GM23338 (cell line): ENCODE measurements around the gene COL9A3. TPM values are rescaled to one million over a fixed set of nuclear protein-coding genes. Genes with fewer than 3 reads are reported as not detected.
A peak's percentile ranks its signal among the peaks of the same experiment; 100 is the strongest.

ENCODE experiments used
- ATAC-seq: fragments of 200-7000 bp; cut with Tn5 transposase; 3 replicates; pipeline ENCODE4 v1.9.1; 2020
- DNase-seq: peaks from one replicate; pipeline ENCODE4 v3.0.0-alpha.2; 2015; ENCODE audit warnings: low spot score
- H2AFZ ChIP-seq: fragments of 200-600 bp; sonication (generic); 2 replicates; pipeline ENCODE4 v1.8.0; 2016; ENCODE audit warnings: antibody characterized with exemption, mild to moderate bottlenecking, moderate library complexity
- H3F3A ChIP-seq: fragments of 200-600 bp; sonication (generic); replicated peaks from 2 replicates; pipeline ENCODE4 v1.8.0; 2017; ENCODE audit warnings: antibody characterized with exemption, mixed run types, low read depth
- H3K27ac ChIP-seq: fragments of 200-600 bp; sonication (generic); 2 replicates; pipeline ENCODE4 v1.6.1; 2016; ENCODE audit warnings: low read depth
- H3K27me3 ChIP-seq: fragments of 200-600 bp; sonication (generic); 2 replicates; pipeline ENCODE4 v1.8.0; 2016; ENCODE audit warnings: mild to moderate bottlenecking, mixed run types, moderate library complexity; ENCODE audit not compliant: insufficient read depth
- H3K36me3 ChIP-seq: fragments of 200-600 bp; sonication (generic); 2 replicates; pipeline ENCODE4 v1.8.0; 2016; ENCODE audit warnings: mild to moderate bottlenecking; ENCODE audit not compliant: insufficient read depth
- H3K4me1 ChIP-seq: fragments of 200-600 bp; sonication (generic); 2 replicates; pipeline ENCODE4 v1.8.0; 2016; ENCODE audit warnings: mild to moderate bottlenecking, moderate library complexity; ENCODE audit not compliant: insufficient read depth
- H3K4me2 ChIP-seq: fragments of 200-600 bp; sonication (generic); 2 replicates; pipeline ENCODE4 v1.7.1; 2017; ENCODE audit warnings: mixed run types
- H3K4me3 ChIP-seq: fragments of 200-600 bp; sonication (generic); 2 replicates; pipeline ENCODE4 v1.6.1; 2016; ENCODE audit warnings: mixed run types
- H3K79me2 ChIP-seq: fragments of 200-600 bp; sonication (generic); replicated peaks from 2 replicates; pipeline ENCODE4 v1.8.0; 2017; ENCODE audit warnings: mild to moderate bottlenecking; ENCODE audit not compliant: insufficient read depth
- H3K9me2 ChIP-seq: fragments of 200-600 bp; sonication (generic); 2 replicates; pipeline ENCODE4 v1.8.0; 2017; ENCODE audit not compliant: insufficient read depth
- H4K20me1 ChIP-seq: fragments of 200-600 bp; sonication (generic); replicated peaks from 2 replicates; pipeline ENCODE4 v1.8.0; 2017; ENCODE audit warnings: mild to moderate bottlenecking; ENCODE audit not compliant: insufficient read depth
- H3K27ac Mint-ChIP-seq: 2 replicates; pipeline ENCODE4 v1.8.0; 2020; ENCODE audit warnings: inconsistent platforms, mild to moderate bottlenecking, moderate library complexity, mixed read lengths
- H3K27me3 Mint-ChIP-seq: 3 replicates; pipeline ENCODE4 v1.8.0; 2022; ENCODE audit warnings: low read depth, mild to moderate bottlenecking, moderate library complexity, mixed read lengths, inconsistent platforms; ENCODE audit not compliant: insufficient read depth, poor library complexity
- H3K36me3 Mint-ChIP-seq: 3 replicates; pipeline ENCODE4 v1.8.0; 2021; ENCODE audit warnings: low read depth, mild to moderate bottlenecking, inconsistent platforms, moderate library complexity, mixed read lengths
- H3K4me1 Mint-ChIP-seq: 3 replicates; pipeline ENCODE4 v1.8.0; 2020; ENCODE audit warnings: mild to moderate bottlenecking, inconsistent platforms, mixed read lengths
- H3K4me3 Mint-ChIP-seq: 3 replicates; pipeline ENCODE4 v1.8.0; 2021; ENCODE audit warnings: moderate library complexity, mild to moderate bottlenecking, inconsistent platforms, mixed read lengths
- H3K9me3 Mint-ChIP-seq: 3 replicates; pipeline ENCODE4 v1.8.0; 2020; ENCODE audit warnings: moderate library complexity, mild to moderate bottlenecking, inconsistent platforms, mixed read lengths
- CTCF ChIP-seq, 2 experiments: fragments of 200-600 bp in 1 of 2; sonication (generic) in 1 of 2; conservative IDR thresholded peaks; 2 replicates each; pipeline versions ENCODE4 v1.5.1 to v1.6.1; 2016 to 2017; ENCODE audit warnings: antibody characterized with exemption in 2 of 2, low read depth in 2 of 2, mild to moderate bottlenecking in 2 of 2, moderate library complexity in 1 of 2
- ETS1 ChIP-seq: IDR thresholded peaks from 2 replicates; pipeline ENCODE4 v1.6.1; 2016; ENCODE audit warnings: antibody characterized with exemption
- EZH2 ChIP-seq: fragments of 200-600 bp; sonication (generic); IDR thresholded peaks from one replicate; pipeline ENCODE4 v1.8.0; 2017; ENCODE audit warnings: antibody characterized with exemption, mild to moderate bottlenecking, low read depth; ENCODE audit not compliant: unreplicated experiment
- EZH2phosphoT487 ChIP-seq: fragments of 200-600 bp; sonication (generic); IDR thresholded peaks from one replicate; pipeline ENCODE4 v1.8.1; 2018; ENCODE audit warnings: antibody characterized with exemption; ENCODE audit not compliant: unreplicated experiment
- JUNB ChIP-seq: IDR thresholded peaks from one replicate; pipeline ENCODE4 v1.6.1; 2016; ENCODE audit warnings: antibody characterized with exemption; ENCODE audit not compliant: unreplicated experiment
- NANOG ChIP-seq: IDR thresholded peaks from 2 replicates; pipeline ENCODE4 v1.6.1; 2016; ENCODE audit warnings: antibody characterized with exemption, borderline replicate concordance
- POLR2AphosphoS5 ChIP-seq: IDR thresholded peaks from 2 replicates; pipeline ENCODE4 v1.6.1; 2016; ENCODE audit warnings: antibody characterized with exemption, low read depth
- REST ChIP-seq: IDR thresholded peaks from one replicate; pipeline ENCODE4 v1.6.1; 2018; ENCODE audit warnings: antibody characterized with exemption; ENCODE audit not compliant: unreplicated experiment
- ZNF114 ChIP-seq: fragments of 250-450 bp; sonication (Bioruptor Pico); IDR thresholded peaks from 2 replicates; pipeline ENCODE4 v1.5.0; 2020; ENCODE audit warnings: mild to moderate bottlenecking, moderate library complexity
- ZNF331 ChIP-seq: fragments of 250-450 bp; sonication (Bioruptor Pico); IDR thresholded peaks from 2 replicates; pipeline ENCODE4 v1.5.0; 2020; ENCODE audit warnings: low read depth, mild to moderate bottlenecking, moderate library complexity
- polyA plus RNA-seq: library from polyadenylated mRNA; unstranded; fragments of >200 nt; fragmentation: Nextera tagmentation; extraction: Ambion mirVana; gene quantifications from 2 replicates; pipeline ENCODE4 v1.2.1, GENCODE V29; 2016
- total RNA-seq: library from RNA; depleted of rRNA; stranded (reverse); fragments of >200 nt; shearing (Covaris generic); gene quantifications from 2 replicates; pipeline ENCODE4 v1.2.3, GENCODE V29; 2014

The COL9A3 gene
- total and polyA plus RNA-seq, 2 experiments from 2014 or later, result 74.9 to 113 TPM

- TF ChIP-seq REST, result no peak
- no peak for TF ChIP-seq ZNF331 (CRISPR knock-in tag)
- no peak for TF ChIP-seq POLR2AphosphoS5
- TF ChIP-seq EZH2, result no peak
- no peak for TF ChIP-seq CTCF (conservative IDR thresholded peaks at IDR 0.05; ENCODE audit: low read depth in 2 of 2)
- no peak for TF ChIP-seq JUNB
- no peak for TF ChIP-seq NANOG
- no peak for TF ChIP-seq ETS1
- no peak for TF ChIP-seq ZNF114 (CRISPR knock-in tag)
Measured at GRCh38 chr20:62858058-62858830, 41.4 kb downstream of the COL9A3 start (continued).

- peaks cover 15% of the 10 kb centered on the region; the same call in 1 of the 2 replicates for H3F3A ChIP-seq
- H3K27me3 Mint-ChIP-seq, result peaks cover 15% of the 10 kb centered on the region
- DNase-seq, result no peak
- no peaks in the 10 kb centered on the region for H3K9me2 ChIP-seq
- H3K4me3 Mint-ChIP-seq, result peak overlapping the region; percentile 71
- no peak for ATAC-seq
- peaks cover 8% of the 10 kb centered on the region; the same call in 2 of the 3 replicates for H3K9me3 Mint-ChIP-seq
- H3K4me1 Mint-ChIP-seq, result peaks cover 28% of the 10 kb centered on the region
- no peak overlapping the region for H2AFZ ChIP-seq
- H3K4me3 ChIP-seq, result peak overlapping the region; percentile 70
- H3K27me3 ChIP-seq, result peaks cover 10% of the 10 kb centered on the region
- TF ChIP-seq EZH2phosphoT487, result no peak
- peaks cover 20% of the 10 kb centered on the region for H3K36me3 Mint-ChIP-seq
- no peak overlapping the region for H3K27ac ChIP-seq
- H3K79me2 ChIP-seq, result peaks cover 35% of the 10 kb centered on the region
- no peak overlapping the region for H3K27ac Mint-ChIP-seq
- H4K20me1 ChIP-seq, result peaks cover 23% of the 10 kb centered on the region
- H3K4me1 ChIP-seq, result peaks cover 10% of the 10 kb centered on the region; the same call in 1 of the 2 replicates
- peaks cover 20% of the 10 kb centered on the region for H3K36me3 ChIP-seq
- H3K4me2 ChIP-seq, result peak overlapping the region; percentile 96
Measured at GRCh38 chr20:62859721-62860120, 42.9 kb downstream of the COL9A3 start.
